SK-N-SH (cell line): ENCODE results near the gene HK1. TPM values are rescaled to one million over a fixed set of nuclear protein-coding genes. Genes with fewer than 3 reads are reported as not detected.

ENCODE experiments used
- CTCF ChIA-PET: fragments of 300-600, 350-600 bp; formaldehyde crosslinking; extraction: SDS; loops from one replicate; lab custom pipeline; 2021; lab: Yijun Ruan, JAX
- POLR2A ChIA-PET: fragments of 350-600 bp; sonication (Branson Sonifier 250); formaldehyde crosslinking; extraction: SDS; loops from one replicate; lab custom pipeline; 2020; ENCODE audit warnings: antibody characterized with exemption, inconsistent platforms; lab: Yijun Ruan, JAX
- DNase-seq: peaks from one replicate; pipeline ENCODE4 v3.0.0; 2012
- H2AFZ ChIP-seq: fragments of 200-600 bp; sonication (generic); 2 replicates; pipeline ENCODE4 v1.8.1; 2016; ENCODE audit warnings: antibody characterized with exemption, mild to moderate bottlenecking, low read depth
- H3F3A ChIP-seq: fragments of 200-600 bp; sonication (generic); replicated peaks from 2 replicates; pipeline ENCODE3; 2016; ENCODE audit warnings: antibody characterized with exemption, mild to moderate bottlenecking; ENCODE audit not compliant: insufficient read depth
- H3K27ac ChIP-seq, 2 experiments: fragments of 200-500 bp in 1 of 2; fragments of 200-600 bp in 1 of 2; sonication (Bioruptor generic) in 1 of 2; sonication (generic), shearing (Covaris generic) in 1 of 2; 2 replicates each; pipeline versions ENCODE4 v1.5.1 to v1.6.1; 2014 to 2016; ENCODE audit warnings: low read depth in 2 of 2, inconsistent platforms in 1 of 2, low read length in 1 of 2, mild to moderate bottlenecking in 1 of 2, mixed read lengths in 1 of 2
- H3K27me3 ChIP-seq: fragments of 200-600 bp; sonication (generic), shearing (Covaris generic); 2 replicates; pipeline ENCODE4 v1.6.1; 2016; ENCODE audit warnings: mixed run types; ENCODE audit not compliant: insufficient read depth
- H3K36me3 ChIP-seq, 2 experiments: fragments of 200-500 bp in 1 of 2; fragments of 200-600 bp in 1 of 2; sonication (Bioruptor generic) in 1 of 2; sonication (generic) in 1 of 2; replicated peaks in 1 of 2; 2 replicates each; pipeline versions ENCODE3 to v1.5.1; 2014 to 2016; ENCODE audit warnings: low read length in 1 of 2, mild to moderate bottlenecking in 1 of 2; ENCODE audit not compliant: insufficient read depth in 2 of 2, control insufficient read depth in 1 of 2
- H3K4me1 ChIP-seq, 2 experiments: fragments of 200-500 bp in 1 of 2; fragments of 200-600 bp in 1 of 2; sonication (Bioruptor generic) in 1 of 2; sonication (generic), shearing (Covaris generic) in 1 of 2; 2 replicates each; pipeline versions ENCODE4 v1.5.1 to v1.6.1; 2014 to 2016; ENCODE audit warnings: low read depth in 1 of 2, low read length in 1 of 2, mixed run types in 1 of 2; ENCODE audit not compliant: insufficient read depth in 2 of 2, control insufficient read depth in 1 of 2
- H3K4me2 ChIP-seq: fragments of 200-600 bp; sonication (generic), shearing (Covaris generic); 2 replicates; pipeline ENCODE4 v1.6.1; 2017; ENCODE audit warnings: mixed run types
- H3K4me3 ChIP-seq, 2 experiments: fragments of 200-500 bp in 1 of 2; fragments of 200-600 bp in 1 of 2; sonication (Bioruptor generic) in 1 of 2; sonication (generic), shearing (Covaris generic) in 1 of 2; 2 replicates each; pipeline versions ENCODE4 v1.5.1 to v1.8.1; 2014 to 2016; ENCODE audit warnings: low read depth in 2 of 2, inconsistent platforms in 1 of 2, low read length in 1 of 2, mild to moderate bottlenecking in 1 of 2, mixed read lengths in 1 of 2, moderate library complexity in 1 of 2
- H3K79me2 ChIP-seq: fragments of 200-600 bp; sonication (generic); 2 replicates; pipeline ENCODE4 v1.8.1; 2017; ENCODE audit warnings: mild to moderate bottlenecking; ENCODE audit not compliant: insufficient read depth
- H3K9ac ChIP-seq: fragments of 200-600 bp; sonication (generic); 2 replicates; pipeline ENCODE4 v1.6.1; 2017; ENCODE audit warnings: mixed run types
- H3K9me2 ChIP-seq: fragments of 200-600 bp; sonication (generic); 2 replicates; pipeline ENCODE4 v1.6.1; 2017; ENCODE audit warnings: mixed run types
- H3K9me3 ChIP-seq: fragments of 200-600 bp; sonication (generic); 2 replicates; pipeline ENCODE4 v1.6.1; 2017; ENCODE audit warnings: mixed run types, mild to moderate bottlenecking, moderate library complexity
- H4K20me1 ChIP-seq: fragments of 200-600 bp; sonication (generic); 2 replicates; pipeline ENCODE4 v1.6.1; 2017; ENCODE audit warnings: mild to moderate bottlenecking, mixed run types; ENCODE audit not compliant: insufficient read depth
- ELF1 ChIP-seq: IDR thresholded peaks from 2 replicates; pipeline ENCODE4 v1.4.0; 2012
- FOSL2 ChIP-seq: IDR thresholded peaks from 2 replicates; pipeline ENCODE4 v1.4.0; 2012; ENCODE audit warnings: low read depth, mild to moderate bottlenecking, moderate library complexity, borderline replicate concordance
- FOXM1 ChIP-seq: IDR thresholded peaks from 2 replicates; pipeline ENCODE4 v1.4.0; 2012; ENCODE audit warnings: low read depth, mild to moderate bottlenecking
- GABPA ChIP-seq: IDR thresholded peaks from 2 replicates; pipeline ENCODE4 v1.4.0; 2012; ENCODE audit warnings: low read depth, mild to moderate bottlenecking
- GATA2 ChIP-seq: sonication (generic); formaldehyde crosslinking; IDR thresholded peaks from 2 replicates; pipeline ENCODE4 v1.5.0; 2020; ENCODE audit warnings: mild to moderate bottlenecking, missing genetic modification reagents
- NFIC ChIP-seq: IDR thresholded peaks from 2 replicates; pipeline ENCODE4 v1.4.0; 2012; ENCODE audit warnings: borderline replicate concordance
- NRF1 ChIP-seq: IDR thresholded peaks from 2 replicates; pipeline ENCODE4 v1.6.1; 2012; ENCODE audit warnings: low read depth, mild to moderate bottlenecking, low read length
- RCOR1 ChIP-seq: fragments of 150-350 bp; IDR thresholded peaks from 2 replicates; pipeline ENCODE4 v1.6.1; 2017; ENCODE audit warnings: antibody characterized with exemption, low read length
- RXRA ChIP-seq: IDR thresholded peaks from 2 replicates; pipeline ENCODE4 v1.4.0; 2012; ENCODE audit warnings: low read depth, mild to moderate bottlenecking, borderline replicate concordance
- SMC3 ChIP-seq: IDR thresholded peaks from 2 replicates; pipeline ENCODE4 v1.6.1; 2012; ENCODE audit warnings: low read depth, low read length, improper control_type of control experiment
- TAF1 ChIP-seq: IDR thresholded peaks from 2 replicates; pipeline ENCODE4 v1.6.1; 2012; ENCODE audit warnings: low read depth, mild to moderate bottlenecking, low read length, moderate library complexity, borderline replicate concordance
- WGBS: methylation state at CpG from one replicate; pipeline ENCODE4 v1.1.6; 2017; ENCODE audit warnings: low lambda C conversion rate; 5-methylcytosine and 5-hydroxymethylcytosine counted together
- polyA plus RNA-seq, 3 experiments: library from polyadenylated mRNA; depleted of rRNA; stranded (reverse); fragments of >200 nt; gene quantifications; 2 replicates each; pipeline ENCODE4 v1.2.3, GENCODE V29; 2012
- TF ChIP-seq, protein P1 (sequence below): IDR thresholded peaks from 2 replicates; pipeline ENCODE4 v1.4.0; 2012; ENCODE audit warnings: low read depth, borderline replicate concordance
- TF ChIP-seq, protein P2 (sequence below): IDR thresholded peaks from 2 replicates; pipeline ENCODE4 v1.4.0; 2012; ENCODE audit warnings: low read depth
- TF ChIP-seq, protein P3 (sequence below): fragments of 200-600 bp; sonication (generic); IDR thresholded peaks from 2 replicates; pipeline ENCODE4 v1.6.1; 2017; ENCODE audit warnings: antibody characterized with exemption, mild to moderate bottlenecking, moderate library complexity
- TF ChIP-seq, protein P4 (sequence below): IDR thresholded peaks from 2 replicates; pipeline ENCODE4 v1.4.0; 2012; ENCODE audit warnings: low read depth, borderline replicate concordance

HK1 gene
- polyA plus RNA-seq, 1 of the 3 experiments (the other 2 are of a cell fraction) = 38.7 TPM

DNA sequence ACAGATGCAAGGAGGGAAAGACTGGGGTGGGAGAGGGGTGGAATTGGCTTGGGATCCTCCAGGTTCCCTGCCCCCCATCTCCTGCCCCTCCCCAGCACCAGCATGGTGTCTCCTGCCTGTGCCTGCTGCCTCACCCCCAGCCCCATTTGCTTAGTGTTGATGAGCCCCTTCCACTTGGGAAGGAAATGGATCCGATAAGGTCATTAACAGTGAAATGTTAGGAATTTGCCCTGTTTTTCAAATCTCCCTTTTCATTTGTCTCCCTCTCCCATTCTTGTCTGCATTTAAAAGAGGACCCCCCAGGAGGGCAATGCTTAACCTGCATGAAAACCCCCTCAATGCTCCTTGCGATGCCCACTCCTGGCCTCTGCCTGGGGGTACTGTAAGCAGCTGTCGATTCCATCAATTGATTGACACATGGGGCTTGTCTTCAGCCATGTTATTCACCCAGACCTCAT, 51.5 kb downstream of the HK1 start (continued):
- TF ChIP-seq, protein P1, sequence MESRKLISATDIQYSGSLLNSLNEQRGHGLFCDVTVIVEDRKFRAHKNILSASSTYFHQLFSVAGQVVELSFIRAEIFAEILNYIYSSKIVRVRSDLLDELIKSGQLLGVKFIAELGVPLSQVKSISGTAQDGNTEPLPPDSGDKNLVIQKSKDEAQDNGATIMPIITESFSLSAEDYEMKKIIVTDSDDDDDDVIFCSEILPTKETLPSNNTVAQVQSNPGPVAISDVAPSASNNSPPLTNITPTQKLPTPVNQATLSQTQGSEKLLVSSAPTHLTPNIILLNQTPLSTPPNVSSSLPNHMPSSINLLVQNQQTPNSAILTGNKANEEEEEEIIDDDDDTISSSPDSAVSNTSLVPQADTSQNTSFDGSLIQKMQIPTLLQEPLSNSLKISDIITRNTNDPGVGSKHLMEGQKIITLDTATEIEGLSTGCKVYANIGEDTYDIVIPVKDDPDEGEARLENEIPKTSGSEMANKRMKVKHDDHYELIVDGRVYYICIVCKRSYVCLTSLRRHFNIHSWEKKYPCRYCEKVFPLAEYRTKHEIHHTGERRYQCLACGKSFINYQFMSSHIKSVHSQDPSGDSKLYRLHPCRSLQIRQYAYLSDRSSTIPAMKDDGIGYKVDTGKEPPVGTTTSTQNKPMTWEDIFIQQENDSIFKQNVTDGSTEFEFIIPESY = no peak
- no peak for TF ChIP-seq NFIC
- no peak for TF ChIP-seq FOSL2
- no peak for TF ChIP-seq SMC3
- TF ChIP-seq, protein P2, sequence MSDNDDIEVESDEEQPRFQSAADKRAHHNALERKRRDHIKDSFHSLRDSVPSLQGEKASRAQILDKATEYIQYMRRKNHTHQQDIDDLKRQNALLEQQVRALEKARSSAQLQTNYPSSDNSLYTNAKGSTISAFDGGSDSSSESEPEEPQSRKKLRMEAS = no peak
- no peak for TF ChIP-seq TAF1
- no peak for TF ChIP-seq FOXM1
- TF ChIP-seq, protein P3, sequence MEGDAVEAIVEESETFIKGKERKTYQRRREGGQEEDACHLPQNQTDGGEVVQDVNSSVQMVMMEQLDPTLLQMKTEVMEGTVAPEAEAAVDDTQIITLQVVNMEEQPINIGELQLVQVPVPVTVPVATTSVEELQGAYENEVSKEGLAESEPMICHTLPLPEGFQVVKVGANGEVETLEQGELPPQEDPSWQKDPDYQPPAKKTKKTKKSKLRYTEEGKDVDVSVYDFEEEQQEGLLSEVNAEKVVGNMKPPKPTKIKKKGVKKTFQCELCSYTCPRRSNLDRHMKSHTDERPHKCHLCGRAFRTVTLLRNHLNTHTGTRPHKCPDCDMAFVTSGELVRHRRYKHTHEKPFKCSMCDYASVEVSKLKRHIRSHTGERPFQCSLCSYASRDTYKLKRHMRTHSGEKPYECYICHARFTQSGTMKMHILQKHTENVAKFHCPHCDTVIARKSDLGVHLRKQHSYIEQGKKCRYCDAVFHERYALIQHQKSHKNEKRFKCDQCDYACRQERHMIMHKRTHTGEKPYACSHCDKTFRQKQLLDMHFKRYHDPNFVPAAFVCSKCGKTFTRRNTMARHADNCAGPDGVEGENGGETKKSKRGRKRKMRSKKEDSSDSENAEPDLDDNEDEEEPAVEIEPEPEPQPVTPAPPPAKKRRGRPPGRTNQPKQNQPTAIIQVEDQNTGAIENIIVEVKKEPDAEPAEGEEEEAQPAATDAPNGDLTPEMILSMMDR = no peak
- no peak for TF ChIP-seq RCOR1

DNA sequence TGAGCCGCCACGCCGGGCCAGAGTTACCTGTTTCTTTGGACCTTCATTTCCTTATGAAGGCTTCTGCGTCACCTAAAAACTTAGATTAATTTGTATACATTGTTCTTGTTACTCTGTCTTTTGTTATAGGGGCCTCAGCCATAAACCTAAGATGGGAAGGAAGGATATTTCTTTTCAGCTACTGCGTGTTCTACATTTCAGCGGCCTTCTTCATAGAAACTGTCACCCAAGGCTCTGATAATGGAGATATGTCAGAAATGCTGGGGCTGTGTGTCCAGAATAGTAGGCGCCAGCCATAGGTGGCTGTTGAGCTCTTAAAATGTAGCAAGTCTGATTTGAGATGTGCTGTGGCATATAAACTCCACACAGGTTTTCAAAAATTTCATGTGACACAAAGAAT, 52.9 kb downstream of the HK1 start:
- TF ChIP-seq, protein P3 = no peak
- TF ChIP-seq NRF1 (no peak), ELF1 (no peak), GATA2 (no peak), RXRA (no peak), GABPA (no peak), NFIC (no peak)
- TF ChIP-seq, protein P1 = no peak
- TF ChIP-seq, protein P4, sequence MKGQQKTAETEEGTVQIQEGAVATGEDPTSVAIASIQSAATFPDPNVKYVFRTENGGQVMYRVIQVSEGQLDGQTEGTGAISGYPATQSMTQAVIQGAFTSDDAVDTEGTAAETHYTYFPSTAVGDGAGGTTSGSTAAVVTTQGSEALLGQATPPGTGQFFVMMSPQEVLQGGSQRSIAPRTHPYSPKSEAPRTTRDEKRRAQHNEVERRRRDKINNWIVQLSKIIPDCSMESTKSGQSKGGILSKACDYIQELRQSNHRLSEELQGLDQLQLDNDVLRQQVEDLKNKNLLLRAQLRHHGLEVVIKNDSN = no peak
- TF ChIP-seq, all 33 proteins: peak for 0
- Histone ChIP-seq H4K20me1 (peaks cover 90% of the 10 kb centered on the region), H3K27me3 (no peaks in the 10 kb centered on the region), H3K4me1 (peaks cover 6 to 40% of the 10 kb centered on the region in 2 experiments; a peak in 3 of 4 replicates), H3K79me2 (peaks cover 100% of the 10 kb centered on the region), H3K36me3 (peaks cover 0 to 14% of the 10 kb centered on the region in 2 experiments), H3K27ac (no peak overlapping the region), H3K4me2 (no peak overlapping the region), H3K9me3 (no peaks in the 10 kb centered on the region), H3F3A (no peaks in the 10 kb centered on the region), H3K9me2 (no peaks in the 10 kb centered on the region), H2AFZ (no peak overlapping the region), H3K4me3 (no peak overlapping the region), H3K9ac (no peak overlapping the region)
- ChIA-PET CTCF (interaction anchor here (0.6 kb wide), 1 partner anchor 118 kb away, joined by 3 read pairs; no protein-coding TSS in a partner anchor), POLR2A (no interaction called here)
- WGBS = 98% methylated on average over 7 of the region's 7 CpGs
- no peak for DNase-seq
